GM19455 (cell line): ENCODE measurements around the gene ST6GAL2.

Source experiments
- ATAC-seq: cut with Tn5 transposase; IDR thresholded peaks from one replicate; pipeline ENCODE4 v1.9.1; 2021; ENCODE audit not compliant: unreplicated experiment

ST6GAL2 gene

GRCh38 chr2:106758901-106759497 lies 127.0 kb downstream of the ST6GAL2 start:
- ATAC-seq: no peak
